Nucleus accumbens (tissue), 56 donors: Measurements from ENCODE around the gene FBN2.

Experiments
- DNase-seq, 56 donors: peaks; one replicate each; lab custom pipeline; 2025; lab: John Stamatoyannopoulos, UW

Gene FBN2

DNA sequence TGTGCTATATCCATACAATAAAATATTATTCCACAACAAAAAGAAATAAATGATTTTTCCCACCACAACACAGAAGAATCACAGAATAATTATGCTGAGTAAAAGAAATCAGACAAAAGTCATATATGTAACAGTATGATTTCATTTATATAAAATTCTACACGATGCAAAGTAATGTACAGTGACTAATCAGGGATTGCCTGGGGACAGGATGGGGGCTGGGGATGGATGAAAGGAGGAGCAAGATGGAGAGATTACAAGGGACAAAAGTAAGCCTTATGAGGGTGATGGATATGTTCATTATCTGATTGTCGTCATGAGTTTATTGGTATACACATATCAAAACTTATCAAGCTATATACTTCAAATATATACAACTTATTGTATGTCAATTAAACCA is 154.0 kb downstream of the FBN2 start:
- DNase-seq = no peak

DNA sequence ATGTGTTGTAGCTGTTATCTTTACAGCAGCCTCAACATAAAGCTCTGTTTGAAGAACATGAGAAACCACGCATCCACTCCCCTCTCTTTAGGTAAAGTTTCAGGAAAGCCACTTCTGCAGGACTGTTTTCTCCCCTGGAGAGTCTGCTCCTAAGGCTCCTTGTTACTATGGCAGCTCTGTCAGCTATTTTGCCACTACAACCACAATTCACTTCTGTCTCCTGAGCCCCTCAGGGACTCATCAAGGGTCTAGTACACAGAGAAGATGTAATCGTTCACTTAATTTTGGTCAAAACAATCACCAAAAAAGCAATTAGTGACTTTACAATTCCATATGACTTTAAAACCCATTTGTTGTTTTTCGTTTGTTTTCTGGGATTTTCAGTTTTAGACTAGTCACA is 157.7 kb downstream of the FBN2 start:
- no peak for DNase-seq

DNA sequence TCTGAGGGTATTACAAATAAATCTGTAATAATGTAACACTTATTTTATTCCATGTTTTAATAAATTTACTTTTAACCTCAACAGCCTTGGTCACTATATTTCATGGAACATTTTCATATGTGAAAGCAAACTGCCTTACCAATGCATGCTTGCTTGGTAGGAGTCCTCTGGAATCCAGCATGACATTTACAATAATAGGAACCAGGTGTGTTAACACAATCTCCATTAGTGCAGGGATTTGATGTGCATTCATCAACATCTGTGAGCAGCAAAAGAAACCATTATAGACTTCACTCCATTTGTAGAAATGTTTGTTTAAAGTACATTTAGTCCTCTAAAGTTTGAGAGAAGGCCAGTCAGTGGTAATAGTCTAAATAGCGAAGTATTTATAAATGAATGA is 159.4 kb downstream of the FBN2 start:
- DNase-seq = no peak

DNA sequence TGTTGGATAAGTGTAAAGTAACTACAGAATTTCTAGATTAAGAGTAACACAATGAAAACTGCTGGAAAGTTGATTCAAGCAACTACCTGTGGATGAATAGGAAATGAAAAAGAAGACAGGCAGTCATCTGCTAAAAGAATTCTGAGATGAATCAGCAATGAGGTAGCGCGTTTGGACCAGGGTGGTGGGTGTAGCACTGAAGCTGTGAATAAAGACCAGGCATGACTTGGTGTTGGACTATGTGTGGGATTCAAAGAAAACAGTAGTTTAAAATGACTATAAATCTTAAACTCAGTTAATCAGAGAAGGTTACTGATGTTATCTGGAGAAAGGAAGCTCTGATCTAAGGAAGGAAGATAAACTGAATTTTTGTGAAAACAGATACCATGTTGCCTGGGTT is 159.8 kb downstream of the FBN2 start:
- DNase-seq = no peak

DNA sequence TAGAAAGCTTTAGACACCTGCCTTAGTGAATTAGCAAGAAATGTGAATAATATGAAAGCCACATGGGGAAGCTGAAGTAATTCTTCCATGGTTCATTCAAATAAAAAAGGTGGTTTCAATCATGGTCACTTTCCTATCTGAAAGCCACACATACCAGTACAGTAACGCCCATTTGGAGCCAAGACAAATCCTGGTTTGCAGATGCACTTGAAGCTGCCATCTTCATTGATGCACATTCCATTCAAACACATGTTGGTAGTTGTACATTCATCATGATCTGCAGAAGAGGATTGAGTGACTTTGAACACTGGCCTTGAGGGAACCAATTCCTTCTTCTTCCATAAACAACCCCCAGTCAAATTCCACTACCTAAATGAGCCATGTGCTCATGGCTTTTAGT is 161.5 kb downstream of the FBN2 start:
- DNase-seq = no peak

DNA sequence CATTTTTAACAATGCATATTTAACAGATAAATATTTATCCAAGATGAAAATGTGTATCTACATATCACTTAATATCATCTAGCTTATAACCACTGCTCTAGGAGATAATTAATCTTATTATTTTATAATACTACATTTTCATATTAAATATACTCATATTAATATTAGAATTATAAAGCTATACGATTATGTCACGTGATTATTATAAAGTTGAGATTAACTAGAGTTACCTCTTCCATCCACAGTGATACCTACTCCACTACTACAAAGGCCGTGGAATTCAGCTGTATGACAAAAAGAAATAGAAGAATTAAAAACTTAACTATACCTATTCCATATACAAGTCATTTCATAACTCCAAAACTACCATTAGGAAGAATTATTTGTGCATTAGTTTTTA is 171.9 kb downstream of the FBN2 start:
- no peak for DNase-seq

DNA sequence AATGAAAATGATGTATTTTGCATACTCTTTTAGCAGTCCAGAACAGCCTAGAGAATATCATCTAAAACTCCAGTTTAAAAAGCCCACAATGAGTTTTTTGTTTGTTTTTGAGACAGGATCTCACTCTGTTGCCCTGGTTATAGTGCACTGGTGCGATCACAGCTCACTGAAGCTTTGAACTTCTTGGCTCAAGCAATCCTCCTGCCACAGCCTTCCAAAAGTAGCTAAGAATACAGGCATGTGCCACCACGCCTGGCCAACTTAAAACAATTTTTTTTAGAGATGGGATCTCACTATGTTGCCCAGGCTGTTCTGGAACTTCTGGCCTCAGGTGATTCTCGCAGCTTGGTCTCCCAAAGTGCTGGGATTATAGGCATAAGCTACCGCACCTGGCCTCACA is 175.7 kb downstream of the FBN2 start:
- DNase-seq = no peak

DNA sequence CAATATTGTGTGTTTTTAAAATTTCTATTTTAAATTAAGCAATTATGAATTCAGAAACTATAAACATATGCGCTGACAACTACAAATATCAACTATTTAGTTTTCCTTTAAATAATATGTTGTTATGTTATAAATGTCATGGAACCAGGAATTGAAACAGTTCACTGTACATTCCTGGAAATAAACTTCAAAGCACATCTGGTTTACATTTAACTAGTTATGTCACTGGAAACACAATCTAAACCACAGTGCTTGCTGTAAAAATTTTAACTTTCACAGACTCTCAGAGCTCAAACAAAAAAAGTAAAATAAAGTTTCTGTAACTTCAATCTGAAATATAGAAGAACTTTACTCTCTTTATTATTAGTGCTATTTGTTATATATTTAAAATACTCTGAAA is 179.2 kb downstream of the FBN2 start:
- no peak for DNase-seq

DNA sequence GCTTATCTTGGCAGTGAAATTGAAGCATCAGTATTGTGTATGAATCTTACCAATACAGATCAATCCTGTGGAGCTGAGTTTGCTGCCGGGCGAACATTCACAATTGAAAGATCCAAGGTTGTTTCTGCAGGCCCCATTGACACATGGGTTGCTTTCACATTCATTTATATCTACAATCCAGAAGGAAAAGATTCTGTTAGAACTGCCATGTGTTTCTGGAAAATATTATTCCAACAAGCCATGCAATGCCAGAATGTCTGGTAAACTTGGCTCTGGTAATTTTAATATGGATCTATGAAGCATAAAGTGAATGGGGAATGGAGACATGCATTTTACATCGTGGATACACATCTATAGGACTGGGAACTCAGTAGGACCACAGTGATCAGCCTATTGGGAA is 180.8 kb downstream of the FBN2 start:
- no peak for DNase-seq

DNA sequence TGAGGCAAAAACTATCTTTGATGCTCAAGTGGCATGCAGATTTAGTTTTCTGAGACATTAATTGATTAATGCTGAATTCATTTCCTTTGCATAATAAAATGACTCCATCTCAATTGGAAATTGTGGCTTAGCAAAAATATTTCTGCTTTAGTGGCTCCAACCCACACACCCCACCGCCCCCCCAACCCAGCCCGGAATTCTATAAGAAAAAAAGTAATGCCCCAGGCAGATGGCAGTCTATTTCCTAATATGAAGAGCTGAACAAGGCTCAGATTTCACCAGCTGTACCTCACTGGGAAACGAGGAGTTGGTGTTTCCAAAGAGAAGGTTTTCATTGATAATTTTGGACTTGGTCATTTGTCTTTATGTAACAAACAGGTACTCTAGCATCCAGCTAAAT is 182.1 kb downstream of the FBN2 start:
- no peak for DNase-seq

DNA sequence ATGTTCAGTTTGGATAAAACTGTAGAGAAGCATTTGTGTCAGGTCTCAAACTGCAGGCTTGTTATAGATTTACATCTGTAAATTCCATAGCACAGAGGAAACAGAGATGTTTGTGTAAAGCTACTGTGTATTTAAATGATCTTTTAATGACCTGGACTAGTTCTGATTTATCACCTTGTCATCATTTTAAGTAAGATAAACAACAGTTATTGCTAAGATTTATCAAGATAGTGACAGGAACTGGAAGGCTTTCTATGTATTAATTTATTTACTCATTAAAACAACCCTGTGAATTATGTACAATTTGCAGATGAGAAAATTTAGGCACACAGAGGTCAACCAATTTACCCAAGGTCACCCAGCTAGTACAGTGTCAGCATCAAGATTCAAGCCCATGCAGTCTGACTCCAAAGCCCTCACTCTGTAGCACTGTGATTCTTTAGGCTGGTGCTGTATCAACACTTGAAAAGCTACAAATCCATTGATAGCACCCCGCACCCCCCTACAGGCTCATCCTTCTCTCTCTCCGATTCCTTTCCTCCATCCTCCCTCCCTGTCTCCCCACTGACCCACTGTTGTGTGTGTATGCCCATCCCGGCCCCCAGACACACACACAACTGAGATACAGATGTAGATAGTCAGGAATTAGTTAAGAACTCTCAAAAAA is 184.5 kb downstream of the FBN2 start:
- DNase-seq = no peak

DNA sequence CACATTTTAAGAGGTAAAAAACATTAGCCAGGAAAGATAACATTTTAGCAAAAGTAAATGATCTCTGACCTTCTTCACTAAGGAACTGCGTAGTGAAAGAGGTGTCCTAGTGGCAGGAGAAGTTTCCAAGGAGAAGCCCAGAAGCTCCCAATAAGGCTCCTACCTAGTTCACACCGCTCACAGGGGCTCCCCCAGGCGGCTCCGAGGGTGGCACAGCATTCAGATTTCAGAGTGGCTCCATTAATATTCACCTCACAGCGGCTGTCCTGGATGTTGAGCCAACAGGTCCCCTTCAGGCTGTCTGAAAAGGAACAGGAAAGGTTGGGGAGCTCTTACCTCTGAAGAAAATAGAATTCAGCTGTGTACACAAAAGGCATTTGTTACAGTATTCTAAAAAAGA is 187.3 kb downstream of the FBN2 start:
- peak in 2 of 56 donors; percentile 1 to 2 for DNase-seq

DNA sequence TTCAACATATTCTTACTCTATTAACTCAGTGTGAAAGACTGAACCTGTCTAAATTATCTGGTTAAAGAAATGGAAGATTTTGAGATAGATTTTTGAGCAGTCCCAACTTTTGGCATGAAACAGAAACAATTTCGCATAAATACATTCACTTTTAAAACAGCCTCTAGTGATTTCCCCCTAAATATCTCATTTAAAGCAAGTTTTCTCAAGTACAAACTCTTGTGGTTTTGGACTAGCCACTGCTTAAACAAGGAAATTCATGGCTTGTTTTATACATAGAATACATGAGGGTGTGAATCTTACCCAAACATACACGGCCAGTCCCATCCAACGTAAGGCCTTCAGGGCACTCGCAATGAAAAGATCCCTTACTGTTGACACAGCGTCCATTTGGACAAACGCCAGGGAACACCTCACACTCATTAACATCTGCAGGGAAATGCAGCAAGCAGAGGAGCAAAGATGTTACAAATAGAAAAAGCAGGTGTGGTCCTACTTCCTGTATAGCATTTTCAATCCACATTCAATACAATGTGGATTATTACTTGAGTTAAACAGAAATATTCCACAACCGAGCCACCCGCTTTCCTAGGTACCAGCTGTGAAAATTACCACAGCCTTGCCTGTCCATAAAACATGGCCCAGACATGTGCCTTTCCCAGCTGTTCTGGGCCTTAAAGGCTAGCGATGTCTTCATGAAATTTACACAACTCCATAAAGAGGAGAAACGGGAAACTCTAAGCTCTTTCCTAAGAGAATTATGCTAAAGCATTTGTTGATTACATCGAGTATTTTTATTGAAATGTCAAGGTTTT is 188.8 kb downstream of the FBN2 start:
- no peak for DNase-seq

DNA sequence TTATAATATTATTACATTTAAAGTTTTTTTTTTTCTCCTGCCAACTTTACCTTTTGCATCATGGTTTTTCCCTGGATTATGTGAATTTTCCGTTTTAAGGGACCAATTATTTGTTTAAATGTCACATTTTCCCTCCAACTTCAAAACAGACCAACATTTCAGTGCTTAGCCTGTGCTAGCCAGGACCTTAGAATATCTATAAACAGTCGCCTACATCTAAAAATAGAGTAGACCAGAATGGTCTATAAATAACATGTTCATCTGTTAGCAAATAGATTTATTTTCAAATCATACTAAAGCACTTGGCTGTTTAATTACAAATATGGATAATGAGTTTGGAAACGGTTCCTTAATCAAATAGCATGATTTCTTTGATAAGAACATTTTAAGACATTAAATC is 192.0 kb downstream of the FBN2 start:
- DNase-seq = no peak

DNA sequence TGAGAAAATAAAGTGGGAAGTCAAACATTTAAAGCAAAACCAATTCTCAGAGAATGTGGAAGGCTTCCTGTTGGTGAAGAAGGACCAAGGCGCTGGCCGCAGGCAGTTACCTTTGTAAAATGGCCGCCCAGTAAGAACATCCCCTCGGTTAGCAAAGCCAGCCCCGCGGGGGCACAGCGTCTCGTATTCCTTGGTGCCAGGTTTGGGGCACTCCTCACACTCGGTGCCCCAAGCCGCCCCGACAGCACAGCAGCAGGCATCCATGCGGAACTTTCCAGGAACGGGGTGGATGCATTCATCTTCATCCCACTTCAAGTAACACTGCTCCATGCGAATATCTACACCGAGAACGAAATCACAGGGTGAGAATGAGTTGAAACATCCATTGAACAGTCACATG is 192.8 kb downstream of the FBN2 start:
- no peak for DNase-seq

DNA sequence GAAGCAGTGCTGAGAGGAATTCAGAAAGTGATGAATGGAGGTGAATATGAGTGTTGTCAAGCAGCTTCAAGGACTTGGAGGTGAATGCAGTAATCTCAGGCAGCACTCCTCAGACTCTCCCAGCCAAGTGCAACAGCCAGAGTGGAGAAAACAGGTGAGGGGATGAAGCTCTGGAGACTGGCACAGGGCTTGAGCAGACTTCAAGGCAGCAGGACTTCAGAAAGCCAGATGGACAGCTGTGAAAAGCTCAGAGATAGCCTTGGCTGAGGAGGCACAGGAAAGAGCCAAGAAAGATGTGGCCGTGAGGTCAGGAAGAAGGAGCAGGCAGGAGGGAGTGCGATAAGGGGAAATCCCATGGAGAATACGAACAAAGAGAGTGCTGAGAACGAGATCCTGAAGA is 194.9 kb downstream of the FBN2 start:
- no peak for DNase-seq

DNA sequence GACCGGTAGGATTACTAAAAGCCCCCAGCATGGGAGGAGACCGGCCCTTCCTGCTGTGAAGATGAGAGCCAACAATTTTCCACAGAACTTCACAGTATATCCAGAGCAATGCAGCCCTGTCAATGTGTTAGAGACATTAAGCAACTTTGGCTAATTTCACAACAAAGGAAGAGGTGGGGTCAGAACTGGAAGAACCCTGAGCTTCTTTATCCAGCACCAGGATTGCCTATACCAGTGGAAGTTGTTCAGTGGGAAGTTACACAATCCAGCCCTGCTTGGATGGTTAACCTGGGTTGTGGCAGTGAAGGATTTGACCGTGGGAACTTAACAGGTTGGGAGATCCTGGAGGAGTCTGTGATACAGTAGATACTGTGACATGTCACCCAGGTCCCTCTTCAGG is 197.0 kb downstream of the FBN2 start:
- DNase-seq = no peak

DNA sequence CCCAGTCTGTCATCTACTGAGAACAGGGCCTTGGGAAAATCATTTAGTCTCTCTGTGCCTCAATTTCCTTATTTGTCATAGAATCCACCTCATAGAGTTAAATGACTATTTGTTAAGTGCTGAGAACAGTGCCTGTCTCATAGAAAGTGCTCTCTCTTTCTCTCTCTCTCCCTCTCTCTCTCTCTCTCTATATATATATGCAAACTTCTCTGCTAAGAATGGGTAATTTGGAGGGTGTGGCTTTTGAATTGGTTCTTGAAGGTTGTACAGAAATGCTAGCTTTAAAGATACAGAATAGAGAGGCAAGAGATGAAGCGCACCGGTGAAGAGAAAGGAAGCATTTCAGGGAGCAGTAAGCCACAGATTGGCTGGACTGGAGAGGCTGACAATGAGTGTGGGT is 197.4 kb downstream of the FBN2 start:
- DNase-seq = no peak

DNA sequence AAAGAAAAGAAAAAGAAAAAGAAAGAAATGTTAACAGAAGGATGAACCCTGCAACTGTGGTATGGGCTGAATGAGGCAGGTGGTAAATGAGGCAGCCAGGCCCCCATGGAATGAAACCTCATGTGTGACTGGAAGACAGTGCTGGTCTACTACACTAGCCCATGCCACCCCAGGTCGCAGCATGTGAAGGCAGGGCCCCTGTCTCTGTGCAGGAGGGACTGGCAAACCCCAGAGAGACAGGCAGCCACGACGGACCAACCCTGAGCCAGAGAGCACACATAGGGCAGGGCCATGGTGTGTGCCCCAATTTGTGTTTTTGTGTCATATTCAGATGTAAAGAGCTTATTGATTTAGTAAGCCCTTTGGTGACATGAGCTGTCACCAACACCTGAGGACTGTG is 198.5 kb downstream of the FBN2 start:
- no peak for DNase-seq

DNA sequence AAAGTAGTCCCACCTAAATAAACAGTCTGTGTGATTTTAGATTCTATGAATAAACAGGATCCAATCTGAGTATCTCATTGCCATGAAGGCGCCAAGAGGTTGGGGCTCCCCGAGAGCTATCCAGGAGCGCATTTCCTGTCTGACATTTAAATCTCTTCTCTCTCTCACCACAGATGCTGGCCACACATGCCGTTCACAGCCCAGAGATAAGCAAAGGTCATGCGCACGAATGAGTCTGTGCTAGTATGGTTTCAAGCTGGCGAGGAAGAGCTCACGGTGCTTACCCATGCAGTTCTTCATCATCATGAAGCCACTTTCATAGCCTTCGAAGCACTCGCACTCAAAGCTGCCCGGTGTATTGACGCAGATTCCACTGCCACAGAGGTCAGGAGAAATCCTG is 199.4 kb downstream of the FBN2 start:
- DNase-seq = no peak

DNA sequence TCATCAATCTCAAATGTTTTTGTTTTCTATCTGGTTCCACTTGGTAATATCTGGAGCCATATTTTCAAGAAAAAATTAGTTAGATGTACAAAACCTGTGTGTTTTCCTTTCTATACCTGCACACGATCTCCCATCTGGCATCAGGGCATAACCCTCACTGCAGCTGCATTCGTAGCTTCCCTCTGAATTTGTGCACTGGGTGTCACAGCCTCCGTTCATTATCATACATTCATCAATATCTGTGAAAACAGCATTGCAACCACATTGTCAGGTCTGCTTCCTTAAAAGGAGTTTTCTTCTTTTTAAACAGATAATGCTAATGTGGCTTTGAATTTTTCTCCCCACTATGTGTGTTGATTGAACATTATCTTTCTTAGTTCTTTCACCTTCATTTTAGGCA is 202.7 kb downstream of the FBN2 start:
- no peak for DNase-seq

DNA sequence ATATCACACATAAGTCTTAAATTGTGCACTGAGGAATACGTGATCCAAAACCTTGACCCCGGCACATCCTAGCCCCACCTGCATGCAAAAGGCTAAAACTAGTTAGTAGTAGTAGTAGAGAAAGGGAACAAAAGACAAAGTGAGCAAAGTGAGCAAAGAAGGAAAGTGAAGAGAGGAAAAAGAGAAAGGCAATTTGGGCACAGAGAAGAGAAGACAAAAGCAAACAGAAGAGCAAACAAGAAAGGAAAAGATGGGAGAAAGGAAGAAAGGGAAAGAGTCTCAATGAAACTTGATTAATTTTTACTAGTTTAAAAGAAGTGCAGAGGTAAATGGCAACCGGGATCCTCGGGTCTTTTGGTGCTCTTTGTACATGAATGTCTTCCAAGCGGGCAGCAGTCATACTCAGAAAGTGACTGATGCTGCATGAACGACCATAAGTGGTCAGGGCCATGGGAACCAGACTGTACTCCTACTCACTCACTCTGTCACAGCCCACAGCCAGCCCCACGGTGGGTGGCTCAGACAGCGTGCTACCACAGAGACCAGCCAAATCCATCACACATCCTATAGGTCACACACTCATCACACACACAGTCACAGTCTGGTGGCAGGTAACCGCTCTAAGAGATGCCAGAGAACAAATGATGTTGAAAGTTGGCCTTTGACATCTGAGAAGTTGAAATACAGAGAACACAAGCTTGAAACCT is 203.9 kb downstream of the FBN2 start:
- DNase-seq = no peak
